Measurements from ENCODE around the gene GREB1L. TPM values are rescaled to one million over a fixed set of nuclear protein-coding genes. Genes with fewer than 3 reads are reported as not detected.

GREB1L gene
- polyA plus RNA-seq, 1 donor from 2014 or later = 23.3 TPM

DNA sequence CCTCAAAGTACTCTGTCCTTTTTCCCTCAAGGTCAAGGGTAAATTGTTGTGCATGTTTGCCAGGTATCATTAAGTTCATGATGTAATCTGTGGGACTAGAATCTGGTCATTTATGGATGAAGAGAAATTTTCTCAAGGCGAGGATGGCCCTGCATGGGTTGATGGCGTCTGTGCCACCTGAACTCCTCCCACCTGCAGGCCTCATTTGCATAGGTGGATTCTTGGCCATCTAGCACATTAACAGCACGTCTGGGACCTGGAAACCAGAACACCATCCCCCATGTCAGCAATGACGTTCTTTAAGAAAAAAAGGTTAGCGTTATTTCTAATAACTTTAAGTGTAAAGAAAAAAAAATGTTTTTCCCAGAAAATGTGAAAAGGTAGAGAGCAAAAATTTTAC, 212.7 kb downstream of the GREB1L start:
- TF ChIP-seq POLR2AphosphoS5 (IDR thresholded peaks at IDR 0.05) (no peak), TAF1 (IDR thresholded peaks at IDR 0.05; ENCODE audit: low read depth) (no peak)
- TF ChIP-seq, protein P1, sequence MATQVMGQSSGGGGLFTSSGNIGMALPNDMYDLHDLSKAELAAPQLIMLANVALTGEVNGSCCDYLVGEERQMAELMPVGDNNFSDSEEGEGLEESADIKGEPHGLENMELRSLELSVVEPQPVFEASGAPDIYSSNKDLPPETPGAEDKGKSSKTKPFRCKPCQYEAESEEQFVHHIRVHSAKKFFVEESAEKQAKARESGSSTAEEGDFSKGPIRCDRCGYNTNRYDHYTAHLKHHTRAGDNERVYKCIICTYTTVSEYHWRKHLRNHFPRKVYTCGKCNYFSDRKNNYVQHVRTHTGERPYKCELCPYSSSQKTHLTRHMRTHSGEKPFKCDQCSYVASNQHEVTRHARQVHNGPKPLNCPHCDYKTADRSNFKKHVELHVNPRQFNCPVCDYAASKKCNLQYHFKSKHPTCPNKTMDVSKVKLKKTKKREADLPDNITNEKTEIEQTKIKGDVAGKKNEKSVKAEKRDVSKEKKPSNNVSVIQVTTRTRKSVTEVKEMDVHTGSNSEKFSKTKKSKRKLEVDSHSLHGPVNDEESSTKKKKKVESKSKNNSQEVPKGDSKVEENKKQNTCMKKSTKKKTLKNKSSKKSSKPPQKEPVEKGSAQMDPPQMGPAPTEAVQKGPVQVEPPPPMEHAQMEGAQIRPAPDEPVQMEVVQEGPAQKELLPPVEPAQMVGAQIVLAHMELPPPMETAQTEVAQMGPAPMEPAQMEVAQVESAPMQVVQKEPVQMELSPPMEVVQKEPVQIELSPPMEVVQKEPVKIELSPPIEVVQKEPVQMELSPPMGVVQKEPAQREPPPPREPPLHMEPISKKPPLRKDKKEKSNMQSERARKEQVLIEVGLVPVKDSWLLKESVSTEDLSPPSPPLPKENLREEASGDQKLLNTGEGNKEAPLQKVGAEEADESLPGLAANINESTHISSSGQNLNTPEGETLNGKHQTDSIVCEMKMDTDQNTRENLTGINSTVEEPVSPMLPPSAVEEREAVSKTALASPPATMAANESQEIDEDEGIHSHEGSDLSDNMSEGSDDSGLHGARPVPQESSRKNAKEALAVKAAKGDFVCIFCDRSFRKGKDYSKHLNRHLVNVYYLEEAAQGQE (IDR thresholded peaks at IDR 0.05; ENCODE audit: borderline replicate concordance) = no peak
- TF ChIP-seq, protein P2, sequence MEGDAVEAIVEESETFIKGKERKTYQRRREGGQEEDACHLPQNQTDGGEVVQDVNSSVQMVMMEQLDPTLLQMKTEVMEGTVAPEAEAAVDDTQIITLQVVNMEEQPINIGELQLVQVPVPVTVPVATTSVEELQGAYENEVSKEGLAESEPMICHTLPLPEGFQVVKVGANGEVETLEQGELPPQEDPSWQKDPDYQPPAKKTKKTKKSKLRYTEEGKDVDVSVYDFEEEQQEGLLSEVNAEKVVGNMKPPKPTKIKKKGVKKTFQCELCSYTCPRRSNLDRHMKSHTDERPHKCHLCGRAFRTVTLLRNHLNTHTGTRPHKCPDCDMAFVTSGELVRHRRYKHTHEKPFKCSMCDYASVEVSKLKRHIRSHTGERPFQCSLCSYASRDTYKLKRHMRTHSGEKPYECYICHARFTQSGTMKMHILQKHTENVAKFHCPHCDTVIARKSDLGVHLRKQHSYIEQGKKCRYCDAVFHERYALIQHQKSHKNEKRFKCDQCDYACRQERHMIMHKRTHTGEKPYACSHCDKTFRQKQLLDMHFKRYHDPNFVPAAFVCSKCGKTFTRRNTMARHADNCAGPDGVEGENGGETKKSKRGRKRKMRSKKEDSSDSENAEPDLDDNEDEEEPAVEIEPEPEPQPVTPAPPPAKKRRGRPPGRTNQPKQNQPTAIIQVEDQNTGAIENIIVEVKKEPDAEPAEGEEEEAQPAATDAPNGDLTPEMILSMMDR (IDR thresholded peaks at IDR 0.05; ENCODE audit: poor library complexity, severe bottlenecking) = no peak
- H3K79me2 ChIP-seq (replicated peaks; ENCODE audit: insufficient read depth, low read length) = no peaks in the 10 kb centered on the region
- no peaks in the 10 kb centered on the region for H3F3A ChIP-seq (ENCODE audit: insufficient read depth, low read length, poor library complexity, severe bottlenecking)
- no peaks in the 10 kb centered on the region for H3K9me2 ChIP-seq (ENCODE audit: insufficient read depth, low read length)
- no peaks in the 10 kb centered on the region for H4K20me1 ChIP-seq (ENCODE audit: insufficient read depth)
- H3K4me2 ChIP-seq (ENCODE audit: low read length) = no peak overlapping the region
- no peaks in the 10 kb centered on the region for H3K36me3 ChIP-seq (ENCODE audit: insufficient read depth, low read length)
- H3K27ac ChIP-seq (ENCODE audit: low read length) = no peak overlapping the region
- H3K27me3 ChIP-seq (ENCODE audit: insufficient read depth, low read depth, low read length) = no peaks in the 10 kb centered on the region
- no peak overlapping the region for H2AFZ ChIP-seq (ENCODE audit: low read depth, low read length)
- no peaks in the 10 kb centered on the region for H3K9me3 ChIP-seq (ENCODE audit: low read length)
- H3K9ac ChIP-seq (ENCODE audit: low read length) = no peak overlapping the region
- H3K4me3 ChIP-seq (ENCODE audit: low read length) = no peak overlapping the region

DNA sequence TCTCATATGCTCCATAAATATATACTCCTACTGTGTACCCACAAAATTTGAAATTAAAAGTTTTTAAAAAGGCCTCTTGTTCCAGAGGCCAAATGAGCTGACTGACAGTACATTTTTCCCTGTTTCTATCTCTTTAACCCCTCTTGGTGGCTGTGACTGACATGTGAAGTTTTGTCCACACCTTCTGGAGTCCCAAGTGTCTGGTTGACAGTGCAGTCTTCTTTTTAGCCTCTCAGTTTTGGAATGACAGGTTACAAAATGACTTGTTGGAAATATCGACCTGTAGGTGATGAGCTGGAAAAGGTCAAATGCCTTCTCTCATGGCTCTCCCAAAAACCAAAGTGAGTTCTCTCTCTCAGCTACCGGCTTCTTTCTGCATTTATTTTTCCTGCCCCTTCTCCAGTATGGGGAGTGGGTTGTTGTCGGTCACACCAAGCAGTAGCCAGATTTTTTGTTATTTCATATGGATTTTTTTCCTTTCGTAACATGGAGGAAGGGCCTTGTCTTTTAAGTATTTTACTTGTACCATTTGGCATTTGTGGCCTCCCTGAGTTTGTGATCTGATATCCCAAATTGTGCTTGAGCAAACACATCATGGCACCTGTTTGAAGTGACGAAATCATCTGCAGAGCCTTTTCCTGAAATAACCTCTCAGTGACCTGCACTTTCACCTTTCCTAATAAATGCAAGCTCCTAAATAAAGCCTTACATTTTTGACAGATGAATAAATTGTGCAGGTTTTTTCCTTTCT, 214.6 kb downstream of the GREB1L start:
- Histone ChIP-seq H3K27ac (ENCODE audit: low read length) (no peak overlapping the region), H3F3A (ENCODE audit: insufficient read depth, low read length, poor library complexity, severe bottlenecking) (no peaks in the 10 kb centered on the region), H3K9me3 (ENCODE audit: low read length) (no peaks in the 10 kb centered on the region), H3K9ac (ENCODE audit: low read length) (no peak overlapping the region), H2AFZ (ENCODE audit: low read depth, low read length) (no peak overlapping the region), H4K20me1 (ENCODE audit: insufficient read depth) (no peaks in the 10 kb centered on the region), H3K27me3 (ENCODE audit: insufficient read depth, low read depth, low read length) (no peaks in the 10 kb centered on the region), H3K9me2 (ENCODE audit: insufficient read depth, low read length) (no peaks in the 10 kb centered on the region), H3K4me3 (ENCODE audit: low read length) (no peak overlapping the region), H3K4me2 (ENCODE audit: low read length) (no peak overlapping the region), H3K36me3 (ENCODE audit: insufficient read depth, low read length) (no peaks in the 10 kb centered on the region), H3K79me2 (replicated peaks; ENCODE audit: insufficient read depth, low read length) (no peaks in the 10 kb centered on the region)
- TF ChIP-seq, protein P2 (IDR thresholded peaks at IDR 0.05; ENCODE audit: poor library complexity, severe bottlenecking) = no peak
- TF ChIP-seq EP300 (conservative IDR thresholded peaks at IDR 0.05; ENCODE audit: poor library complexity, severe bottlenecking) (no peak), POLR2AphosphoS5 (IDR thresholded peaks at IDR 0.05) (no peak), EZH2 (IDR thresholded peaks at IDR 0.05; ENCODE audit: borderline replicate concordance, insufficient read depth, low read length, poor library complexity, severe bottlenecking) (no peak), MXI1 (conservative IDR thresholded peaks at IDR 0.05; ENCODE audit: poor library complexity, severe bottlenecking) (no peak), RAD21 (conservative IDR thresholded peaks at IDR 0.05) (no peak), TAF1 (IDR thresholded peaks at IDR 0.05; ENCODE audit: low read depth) (no peak), SMC3 (conservative IDR thresholded peaks at IDR 0.05; ENCODE audit: poor library complexity) (no peak)
- TF ChIP-seq, protein P1 (IDR thresholded peaks at IDR 0.05; ENCODE audit: borderline replicate concordance) = no peak
